Measurements from ENCODE around the gene NUDCD3. TPM values are rescaled to one million over a fixed set of nuclear protein-coding genes. Genes with fewer than 3 reads are reported as not detected.

The NUDCD3 gene
- total and polyA plus RNA-seq, 4 donors, result 24.8 to 91.0 (median 52.4) TPM

GRCh38 chr7:44469461-44470134 is 20.9 kb downstream of the NUDCD3 start:
- TF ChIP-seq CTCF (IDR thresholded peaks at IDR 0.05; ENCODE audit: control extremely low read depth, extremely low read depth), result no peak
- no peak overlapping the region for H3K27ac ChIP-seq (ENCODE audit: low read depth in 1 of 2, low read length in 1 of 2)
- H3K4me3 ChIP-seq, result no peak overlapping the region
- no peak overlapping the region for H3K9ac ChIP-seq (ENCODE audit: insufficient read depth in 1 of 2, low read length in 2 of 2)
- no peak for ATAC-seq (ENCODE audit: insufficient read depth, low FRiP score)
- H3K27me3 ChIP-seq (ENCODE audit: control insufficient read depth in 3 of 3, insufficient read depth in 3 of 3, low read length in 2 of 3), result no peaks in the 10 kb centered on the region
- no peaks in the 10 kb centered on the region for H3K9me3 ChIP-seq (ENCODE audit: control insufficient read depth in 4 of 4, insufficient read depth in 3 of 4, low read length in 3 of 4)
- 72 to 77% methylated on average over 4 of the region's 4 CpGs for WGBS, 2 donors
- peaks cover 0 to 18% (median 9%) of the 10 kb centered on the region in 4 donors for H3K36me3 ChIP-seq (ENCODE audit: control insufficient read depth in 4 of 4, insufficient read depth in 4 of 4, low read length in 4 of 4)
- DNase-seq, result no peak
- H3K4me1 ChIP-seq (ENCODE audit: control insufficient read depth in 5 of 5, insufficient read depth in 5 of 5, low read length in 5 of 5), result peaks cover 0 to 23% (median 5%) of the 10 kb centered on the region in 5 donors

- ATAC-seq (ENCODE audit: insufficient read depth, low FRiP score) (no peak), DNase-seq (no peak)
- H3K4me1 ChIP-seq (ENCODE audit: control insufficient read depth in 5 of 5, insufficient read depth in 5 of 5, low read length in 5 of 5), result peaks cover 0 to 17% (median 5%) of the 10 kb centered on the region in 5 donors
- H3K9me3 ChIP-seq (ENCODE audit: control insufficient read depth in 4 of 4, insufficient read depth in 3 of 4, low read length in 3 of 4), result no peaks in the 10 kb centered on the region
- H3K27me3 ChIP-seq (ENCODE audit: control insufficient read depth in 3 of 3, insufficient read depth in 3 of 3, low read length in 2 of 3), result no peaks in the 10 kb centered on the region
- WGBS, 2 donors, result 98% methylated on average over 4 of the region's 4 CpGs
- no peak for TF ChIP-seq CTCF (IDR thresholded peaks at IDR 0.05; ENCODE audit: control extremely low read depth, extremely low read depth)
- H3K9ac ChIP-seq (ENCODE audit: insufficient read depth in 1 of 2, low read length in 2 of 2), result no peak overlapping the region
- H3K27ac ChIP-seq (ENCODE audit: low read depth in 1 of 2, low read length in 1 of 2), result no peak overlapping the region
- no peak overlapping the region for H3K4me3 ChIP-seq
- H3K36me3 ChIP-seq (ENCODE audit: control insufficient read depth in 4 of 4, insufficient read depth in 4 of 4, low read length in 4 of 4), result peaks cover 0 to 19% (median 11%) of the 10 kb centered on the region in 4 donors
Observed at GRCh38 chr7:44467217-44467548, 23.3 kb downstream of the NUDCD3 start.

- WGBS, 2 donors, result 91 to 93% methylated on average over 4 of the region's 4 CpGs
Observed at GRCh38 chr7:44466300-44467216, 23.9 kb downstream of the NUDCD3 start.

More at GRCh38 chr7:44466300-44467216, 23.9 kb downstream of the NUDCD3 start:
- DNase-seq (no peak), ATAC-seq (ENCODE audit: insufficient read depth, low FRiP score) (no peak)
- H3K27me3 ChIP-seq (ENCODE audit: control insufficient read depth in 3 of 3, insufficient read depth in 3 of 3, low read length in 2 of 3), result no peaks in the 10 kb centered on the region
- H3K9ac ChIP-seq (ENCODE audit: insufficient read depth in 1 of 2, low read length in 2 of 2), result no peak overlapping the region
- H3K36me3 ChIP-seq (ENCODE audit: control insufficient read depth in 4 of 4, insufficient read depth in 4 of 4, low read length in 4 of 4), result peaks cover 0 to 15% (median 10%) of the 10 kb centered on the region in 4 donors
- H3K4me3 ChIP-seq, result no peak overlapping the region
- TF ChIP-seq CTCF (IDR thresholded peaks at IDR 0.05; ENCODE audit: control extremely low read depth, extremely low read depth), result no peak
- H3K27ac ChIP-seq (ENCODE audit: low read depth in 1 of 2, low read length in 1 of 2), result no peak overlapping the region
- H3K9me3 ChIP-seq (ENCODE audit: control insufficient read depth in 4 of 4, insufficient read depth in 3 of 4, low read length in 3 of 4), result no peaks in the 10 kb centered on the region
- peaks cover 0 to 17% (median 5%) of the 10 kb centered on the region in 5 donors for H3K4me1 ChIP-seq (ENCODE audit: control insufficient read depth in 5 of 5, insufficient read depth in 5 of 5, low read length in 5 of 5)

All from lung (tissue), 12 donors.